GM10847 (cell line): ENCODE results near the gene GPR82.

Source experiments
- POLR2A ChIP-seq: IDR thresholded peaks from 2 replicates; pipeline ENCODE4 v1.6.1; 2011; ENCODE audit not compliant: insufficient read length; ENCODE audit errors: extremely low read depth

Gene GPR82

GRCh38 chrX:41711021-41711667, 12.8 kb upstream of the GPR82 start:
- no peak for TF ChIP-seq POLR2A

GRCh38 chrX:41716222-41716621, 7.8 kb upstream of the GPR82 start:
- no peak for TF ChIP-seq POLR2A

GRCh38 chrX:41716767-41717473, 7.1 kb upstream of the GPR82 start:
- no peak for TF ChIP-seq POLR2A

- TF ChIP-seq POLR2A = no peak
These were observed 5.3 kb upstream of the GPR82 start for GRCh38 chrX:41718481-41719235.

GRCh38 chrX:41720125-41720779, 3.7 kb upstream of the GPR82 start:
- TF ChIP-seq POLR2A = no peak

GRCh38 chrX:41721590-41721989, 2.4 kb upstream of the GPR82 start:
- TF ChIP-seq POLR2A = no peak

- no peak for TF ChIP-seq POLR2A
These were observed 1.8 kb upstream of the GPR82 start for GRCh38 chrX:41722214-41722613.

GRCh38 chrX:41722816-41723618, 964 bp upstream of the GPR82 start:
- no peak for TF ChIP-seq POLR2A

GRCh38 chrX:41728125-41728524, 4.1 kb downstream of the GPR82 start:
- no peak for TF ChIP-seq POLR2A

- TF ChIP-seq POLR2A = no peak
These were observed 6.1 kb downstream of the GPR82 start for GRCh38 chrX:41730081-41730480.

GRCh38 chrX:41732260-41732659, 8.3 kb downstream of the GPR82 start:
- TF ChIP-seq POLR2A = no peak

- no peak for TF ChIP-seq POLR2A
These were observed 10.0 kb downstream of the GPR82 start for GRCh38 chrX:41733939-41734338.

GRCh38 chrX:41734530-41734929, 10.5 kb downstream of the GPR82 start:
- no peak for TF ChIP-seq POLR2A

GRCh38 chrX:41737065-41737464, 13.1 kb downstream of the GPR82 start:
- no peak for TF ChIP-seq POLR2A

- TF ChIP-seq POLR2A = no peak
These were observed 15.9 kb downstream of the GPR82 start for GRCh38 chrX:41739871-41740270.
